Activated CD8-positive, alpha-beta T cell treated with anti-CD3 and anti-CD28 coated beads, Interleukin-2, amount 10 ng/mL, durations not matched to agents 7 days and 5 days (primary cell): ENCODE measurements around the gene PKNOX2. TPM values are rescaled to one million over a fixed set of nuclear protein-coding genes. Genes with fewer than 3 reads are reported as not detected.

Experiments used
- ATAC-seq: fragments of 150-1000 bp; cut with Tn5 transposase; one replicate; pipeline ENCODE4 v1.10.0; 2021; ENCODE audit warnings: moderate library complexity
- CTCF ChIA-PET: fragments of 350-600 bp; sonication (Branson Sonifier 250); formaldehyde crosslinking; loops from one replicate; lab custom pipeline; 2021; ENCODE audit warnings: antibody characterized with exemption; lab: Charles Lee
- POLR2A ChIA-PET: fragments of 350-600 bp; sonication (Branson Sonifier 250); formaldehyde crosslinking; loops from one replicate; lab custom pipeline; 2021; ENCODE audit warnings: antibody characterized with exemption; lab: Charles Lee
- DNase-seq: peaks from one replicate; pipeline ENCODE4 v3.0.0-alpha.2; 2020
- H3K27ac Mint-ChIP-seq: one replicate; pipeline ENCODE4 v1.8.0; 2021; ENCODE audit warnings: mild to moderate bottlenecking, mixed read lengths
- H3K27me3 Mint-ChIP-seq: one replicate; pipeline ENCODE4 v1.8.0; 2021; ENCODE audit warnings: low read depth, mixed read lengths
- H3K36me3 Mint-ChIP-seq: one replicate; pipeline ENCODE4 v1.8.0; 2021; ENCODE audit warnings: low read depth, mixed read lengths
- H3K4me1 Mint-ChIP-seq: one replicate; pipeline ENCODE4 v1.8.0; 2021; ENCODE audit warnings: low read depth, mixed read lengths
- H3K4me3 Mint-ChIP-seq: one replicate; pipeline ENCODE4 v1.8.0; 2021; ENCODE audit warnings: mild to moderate bottlenecking, mixed read lengths
- H3K9me3 Mint-ChIP-seq: one replicate; pipeline ENCODE4 v1.8.0; 2022; ENCODE audit warnings: mixed read lengths; ENCODE audit not compliant: insufficient read depth
- total RNA-seq, 2 experiments: library from RNA; stranded (reverse); gene quantifications; one replicate each; pipeline ENCODE4 v1.2.3, GENCODE V29; 2021

The PKNOX2 gene
- total RNA-seq, 2 experiments from 2014 or later = not detected

DNA sequence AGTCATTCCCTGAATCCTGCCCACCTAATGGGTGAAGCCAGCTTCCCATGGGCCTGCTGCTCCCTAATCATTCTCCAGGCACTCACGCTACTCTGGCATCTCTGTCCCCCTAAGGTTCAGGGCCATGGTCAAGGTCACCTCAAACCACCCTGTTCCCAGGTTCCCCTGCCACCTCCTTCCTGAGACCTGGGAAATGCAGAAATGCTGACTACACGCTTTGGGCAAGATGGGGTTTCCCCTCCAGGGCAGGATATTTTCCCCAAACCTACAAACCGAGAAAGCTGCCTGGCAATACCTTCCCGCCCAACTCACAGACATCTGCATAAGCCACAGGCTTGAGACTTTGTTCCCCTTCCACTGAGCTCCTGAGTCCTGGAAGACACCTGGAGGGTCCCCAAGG lies 233.9 kb downstream of the PKNOX2 start:
- POLR2A ChIA-PET = no interaction called here
- no peak for ATAC-seq
- CTCF ChIA-PET = no interaction called here

GRCh38 chr11:125398994-125399640 lies 234.6 kb downstream of the PKNOX2 start:
- H3K9me3 Mint-ChIP-seq = no peaks in the 10 kb centered on the region
- ChIA-PET POLR2A (no interaction called here), CTCF (no interaction called here)
- DNase-seq (no peak), ATAC-seq (no peak)
- no peaks in the 10 kb centered on the region for H3K36me3 Mint-ChIP-seq
- H3K4me3 Mint-ChIP-seq = no peak overlapping the region
- no peaks in the 10 kb centered on the region for H3K4me1 Mint-ChIP-seq
- H3K27ac Mint-ChIP-seq = no peak overlapping the region
- peaks cover 20% of the 10 kb centered on the region for H3K27me3 Mint-ChIP-seq

More for the DNA sequence above, 233.9 kb downstream of the PKNOX2 start:
- no peak for DNase-seq
- Mint-ChIP-seq H3K4me1 (no peaks in the 10 kb centered on the region), H3K36me3 (no peaks in the 10 kb centered on the region), H3K9me3 (no peaks in the 10 kb centered on the region), H3K27me3 (peaks cover 18% of the 10 kb centered on the region), H3K27ac (no peak overlapping the region), H3K4me3 (no peak overlapping the region)

GRCh38 chr11:125399945-125400344 lies 235.4 kb downstream of the PKNOX2 start:
- CTCF ChIA-PET = no interaction called here
- H3K27me3 Mint-ChIP-seq = peaks cover 25% of the 10 kb centered on the region

GRCh38 chr11:125401235-125401634 lies 236.7 kb downstream of the PKNOX2 start:
- no peak overlapping the region for H3K27ac Mint-ChIP-seq
- H3K36me3 Mint-ChIP-seq = no peaks in the 10 kb centered on the region
- H3K27me3 Mint-ChIP-seq = peaks cover 29% of the 10 kb centered on the region
- no peaks in the 10 kb centered on the region for H3K4me1 Mint-ChIP-seq
- no peaks in the 10 kb centered on the region for H3K9me3 Mint-ChIP-seq
- no peak overlapping the region for H3K4me3 Mint-ChIP-seq
- POLR2A ChIA-PET = no interaction called here
- DNase-seq (no peak), ATAC-seq (no peak)
- CTCF ChIA-PET = no interaction called here

More at GRCh38 chr11:125399945-125400344, 235.4 kb downstream of the PKNOX2 start:
- H3K4me1 Mint-ChIP-seq = no peaks in the 10 kb centered on the region
- no peak overlapping the region for H3K4me3 Mint-ChIP-seq
- no peak for ATAC-seq
- no peaks in the 10 kb centered on the region for H3K9me3 Mint-ChIP-seq
- POLR2A ChIA-PET = no interaction called here
- no peaks in the 10 kb centered on the region for H3K36me3 Mint-ChIP-seq
- no peak overlapping the region for H3K27ac Mint-ChIP-seq
- DNase-seq = no peak

DNA sequence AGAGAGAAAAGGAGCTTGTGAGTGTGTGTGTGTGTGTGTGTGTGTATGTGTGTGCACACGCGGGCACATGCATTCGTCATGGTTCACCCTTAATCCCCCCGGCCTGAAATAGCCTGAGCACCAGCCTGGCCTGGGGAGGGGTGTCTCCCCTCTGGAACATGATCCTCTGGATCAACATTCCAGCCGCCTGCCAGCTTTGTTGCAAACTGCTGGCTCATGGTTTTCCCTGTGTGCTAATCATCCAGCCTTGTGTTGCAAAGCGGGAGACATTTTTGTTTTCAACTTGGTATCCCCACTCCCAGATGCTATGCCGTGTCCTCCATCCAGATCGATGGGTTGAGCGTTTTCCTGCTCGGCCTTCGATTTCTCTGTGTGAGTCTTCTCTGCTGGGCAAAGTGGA lies 237.2 kb downstream of the PKNOX2 start:
- no peaks in the 10 kb centered on the region for H3K36me3 Mint-ChIP-seq
- no peak for DNase-seq
- peaks cover 33% of the 10 kb centered on the region for H3K27me3 Mint-ChIP-seq
- ChIA-PET CTCF (interaction anchor here (1.0 kb wide), 1 partner anchor 34 kb away, joined by 3 read pairs; no protein-coding TSS in a partner anchor), POLR2A (no interaction called here)
- H3K4me1 Mint-ChIP-seq = no peaks in the 10 kb centered on the region
- no peak overlapping the region for H3K4me3 Mint-ChIP-seq
- H3K27ac Mint-ChIP-seq = no peak overlapping the region
- ATAC-seq = no peak
- no peaks in the 10 kb centered on the region for H3K9me3 Mint-ChIP-seq

DNA sequence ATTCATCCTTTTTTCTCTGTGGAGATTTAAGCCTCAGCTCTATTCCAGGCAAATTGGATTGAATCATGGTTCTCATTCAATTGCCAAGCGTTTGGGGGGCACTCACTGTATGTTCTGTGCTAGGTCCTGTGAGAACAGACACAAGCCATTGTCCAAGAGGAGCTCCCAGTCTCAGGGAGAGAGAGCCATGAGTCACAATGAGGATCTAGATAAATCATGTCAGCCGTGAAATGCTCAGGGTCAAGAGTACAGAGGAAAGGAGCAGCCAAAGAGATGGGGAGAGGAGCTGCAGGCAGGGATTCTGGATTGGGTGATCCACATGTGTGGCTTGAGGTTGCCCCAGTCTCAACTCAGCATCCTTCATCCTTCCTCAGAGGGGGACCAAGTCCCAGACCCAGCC lies 237.9 kb downstream of the PKNOX2 start:
- no peak overlapping the region for H3K27ac Mint-ChIP-seq
- H3K27me3 Mint-ChIP-seq = peaks cover 35% of the 10 kb centered on the region
- no peak overlapping the region for H3K4me3 Mint-ChIP-seq
- H3K9me3 Mint-ChIP-seq = no peaks in the 10 kb centered on the region
- DNase-seq (no peak), ATAC-seq (no peak)
- H3K36me3 Mint-ChIP-seq = no peaks in the 10 kb centered on the region
- ChIA-PET POLR2A (no interaction called here), CTCF (interaction anchor here (1.0 kb wide), 1 partner anchor 33 kb away, joined by 3 read pairs; no protein-coding TSS in a partner anchor)
- no peaks in the 10 kb centered on the region for H3K4me1 Mint-ChIP-seq

- H3K27ac Mint-ChIP-seq = no peak overlapping the region
- H3K36me3 Mint-ChIP-seq = no peaks in the 10 kb centered on the region
- H3K4me3 Mint-ChIP-seq = no peak overlapping the region
- H3K9me3 Mint-ChIP-seq = no peaks in the 10 kb centered on the region
- ChIA-PET CTCF (interaction anchor here (1.0 to 2.0 kb wide), 7 partner anchors 8 to 487 kb away, joined by 3 to 10 read pairs (median 4); no protein-coding TSS in a partner anchor), POLR2A (interaction anchor here (0.6 kb wide), 1 partner anchor 179 kb away, joined by 3 read pairs; no protein-coding TSS in a partner anchor)
- ATAC-seq = peak; percentile 16
- H3K27me3 Mint-ChIP-seq = peaks cover 37% of the 10 kb centered on the region
- DNase-seq = no peak
- H3K4me1 Mint-ChIP-seq = no peaks in the 10 kb centered on the region
Observed at GRCh38 chr11:125404157-125404810, 239.7 kb downstream of the PKNOX2 start.

DNA sequence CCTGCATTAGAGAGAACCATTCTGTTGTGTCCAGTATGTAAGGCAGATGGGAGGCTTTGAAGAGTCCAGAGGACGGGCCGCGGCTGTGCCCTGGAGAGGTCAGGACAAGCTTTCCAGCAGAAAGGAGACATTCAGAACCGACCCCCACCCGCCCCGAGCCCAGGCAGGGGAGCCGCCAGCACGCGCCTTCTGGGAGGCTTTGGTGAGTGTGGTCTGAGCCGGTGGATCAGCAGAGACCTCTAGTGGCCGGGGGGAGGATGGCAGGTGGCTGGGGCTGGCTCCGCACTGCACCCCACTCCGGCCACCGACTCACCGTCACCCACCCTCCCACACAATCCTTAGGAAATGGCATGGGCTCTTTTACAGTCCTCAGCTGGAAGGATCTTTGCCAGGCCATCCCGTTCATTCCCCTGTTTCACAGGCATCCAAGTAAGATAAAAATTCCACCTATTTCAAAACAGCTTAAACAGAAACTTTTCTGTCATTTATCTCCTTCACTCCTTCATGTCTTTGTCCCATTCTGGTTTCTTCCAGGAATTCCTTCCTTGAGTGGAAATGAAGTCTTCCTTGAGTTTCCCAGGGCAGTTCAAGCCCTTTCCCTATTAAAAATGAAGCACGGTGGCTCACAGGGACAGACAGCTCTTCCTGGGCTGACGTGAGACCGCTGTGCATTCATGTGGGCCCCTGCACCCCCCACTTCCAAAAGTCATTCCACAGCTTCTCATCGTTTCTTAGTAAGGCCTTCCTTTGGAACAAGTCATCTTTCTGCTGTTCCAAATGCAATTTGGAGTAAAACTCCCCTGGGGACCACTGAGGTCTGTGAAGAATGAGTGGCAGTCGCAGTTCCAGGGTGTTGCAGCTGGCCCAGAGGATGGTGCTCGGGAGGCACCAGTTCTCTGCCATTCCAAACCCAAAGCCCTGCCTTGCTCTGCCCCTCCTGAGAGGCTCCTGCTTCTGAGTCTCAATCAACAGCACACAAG lies 240.6 kb downstream of the PKNOX2 start:
- Mint-ChIP-seq H3K27me3 (peaks cover 37% of the 10 kb centered on the region), H3K9me3 (no peaks in the 10 kb centered on the region), H3K27ac (no peak overlapping the region), H3K36me3 (no peaks in the 10 kb centered on the region), H3K4me1 (no peaks in the 10 kb centered on the region), H3K4me3 (no peak overlapping the region)
- ChIA-PET POLR2A (interaction anchor here (0.6 kb wide), 1 partner anchor 180 kb away, joined by 3 read pairs; no protein-coding TSS in a partner anchor), CTCF (interaction anchor here (0.7 to 2.0 kb wide), 9 partner anchors 9 to 559 kb away, joined by 3 to 10 read pairs (median 3); no protein-coding TSS in a partner anchor)
- ATAC-seq (peak; percentile 97), DNase-seq (peak; percentile 74)

GRCh38 chr11:125407046-125407445 lies 242.5 kb downstream of the PKNOX2 start:
- POLR2A ChIA-PET = interaction anchor here (0.7 kb wide), 1 partner anchor 632 kb away, joined by 3 read pairs; no protein-coding TSS in a partner anchor
- Mint-ChIP-seq H3K36me3 (no peaks in the 10 kb centered on the region), H3K4me3 (no peak overlapping the region), H3K27me3 (peaks cover 33% of the 10 kb centered on the region), H3K27ac (no peak overlapping the region), H3K4me1 (no peaks in the 10 kb centered on the region), H3K9me3 (no peaks in the 10 kb centered on the region)
- ATAC-seq = no peak
- DNase-seq = no peak
- CTCF ChIA-PET = no interaction called here

DNA sequence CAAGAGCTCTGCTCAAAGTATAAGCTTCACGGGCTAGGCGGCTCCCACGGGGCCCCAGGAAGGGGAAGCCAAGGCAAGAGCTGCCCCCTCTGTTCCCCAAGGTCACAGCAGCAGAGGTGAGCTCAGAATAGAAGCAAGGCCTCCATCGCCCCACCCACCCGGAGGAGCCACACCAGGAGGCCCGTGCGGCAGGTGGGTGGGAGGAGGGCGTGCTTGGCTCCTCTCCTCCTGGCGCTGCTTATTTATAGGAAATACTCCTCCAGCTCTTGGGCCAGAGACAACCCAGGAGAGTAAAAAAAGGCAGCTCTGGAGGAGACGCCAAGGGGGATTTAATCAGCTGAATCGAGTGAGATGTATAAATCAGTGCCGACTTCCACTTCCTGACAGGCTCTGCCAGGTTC lies 243.8 kb downstream of the PKNOX2 start:
- no peaks in the 10 kb centered on the region for H3K36me3 Mint-ChIP-seq
- H3K4me3 Mint-ChIP-seq = no peak overlapping the region
- no peaks in the 10 kb centered on the region for H3K9me3 Mint-ChIP-seq
- ATAC-seq = no peak
- peaks cover 26% of the 10 kb centered on the region for H3K27me3 Mint-ChIP-seq
- H3K27ac Mint-ChIP-seq = no peak overlapping the region
- ChIA-PET POLR2A (no interaction called here), CTCF (no interaction called here)
- H3K4me1 Mint-ChIP-seq = no peaks in the 10 kb centered on the region
- no peak for DNase-seq

DNA sequence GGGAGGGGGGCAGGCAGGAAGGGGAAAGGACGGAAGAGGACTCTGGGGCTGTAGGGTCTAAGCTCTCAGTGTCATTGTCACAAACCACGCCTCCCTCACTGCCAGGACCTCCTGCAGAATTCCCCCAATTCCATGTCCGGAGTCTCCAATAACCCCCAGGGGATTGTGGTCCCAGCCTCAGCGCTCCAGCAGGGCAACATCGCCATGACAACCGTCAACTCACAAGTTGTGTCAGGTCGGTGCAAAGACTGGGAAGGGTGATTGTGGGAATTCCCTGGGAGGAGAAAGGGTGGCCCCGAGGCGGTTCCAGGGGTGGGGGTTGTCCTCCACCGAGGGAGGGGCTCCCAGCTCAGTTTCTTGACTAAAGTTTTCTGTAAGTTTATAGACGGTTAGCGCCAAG lies 245.5 kb downstream of the PKNOX2 start:
- Mint-ChIP-seq H3K4me1 (no peaks in the 10 kb centered on the region), H3K9me3 (no peaks in the 10 kb centered on the region), H3K27me3 (peaks cover 17% of the 10 kb centered on the region), H3K36me3 (no peaks in the 10 kb centered on the region), H3K27ac (no peak overlapping the region), H3K4me3 (no peak overlapping the region)
- DNase-seq = no peak
- ATAC-seq = no peak
- ChIA-PET CTCF (no interaction called here), POLR2A (no interaction called here)
